Heart right ventricle (tissue), 16 donors: Measurements from ENCODE around the gene KCTD8. TPM values are rescaled to one million over a fixed set of nuclear protein-coding genes. Genes with fewer than 3 reads are reported as not detected.

Experiments used
- ATAC-seq, 8 donors: fragments of 200-7000 bp; cut with Tn5 transposase; one replicate each; pipeline ENCODE4 v1.9.1; 2020; ENCODE audit warnings: mild to moderate bottlenecking in 8 of 8, moderate library complexity in 8 of 8, moderate number of reproducible peaks in 1 of 8
- DNase-seq, 2 donors: peaks; one replicate each; pipeline ENCODE4 v3.0.0-alpha.2; 2020
- H3K27ac ChIP-seq, 10 donors: fragments of 200-600 bp; sonication (generic) in 2 of 10; one replicate each; pipeline versions ENCODE4 v1.5.0 to v1.8.0; 2020 to 2022; ENCODE audit warnings: mild to moderate bottlenecking in 3 of 10
- H3K27me3 ChIP-seq, 7 donors: fragments of 200-600 bp; one replicate each; pipeline ENCODE4 v1.8.0; 2021 to 2022; ENCODE audit warnings: mild to moderate bottlenecking in 2 of 7
- H3K36me3 ChIP-seq, 9 donors: fragments of 200-600 bp; sonication (generic) in 1 of 9; one replicate each; pipeline versions ENCODE4 v1.5.0 to v1.8.0; 2020 to 2022; ENCODE audit warnings: mild to moderate bottlenecking in 2 of 9
- H3K4me1 ChIP-seq, 9 donors: fragments of 200-600 bp; sonication (generic) in 1 of 9; one replicate each; pipeline versions ENCODE4 v1.5.0 to v1.8.0; 2020 to 2022; ENCODE audit warnings: mild to moderate bottlenecking in 4 of 9
- H3K4me3 ChIP-seq, 10 donors: fragments of 200-600 bp; sonication (generic) in 2 of 10; one replicate each; pipeline versions ENCODE4 v1.5.0 to v1.8.0; 2020 to 2022; ENCODE audit warnings: mild to moderate bottlenecking in 7 of 10, moderate library complexity in 2 of 10
- H3K9me3 ChIP-seq, 11 donors: fragments of 200-600 bp in 10 of 11; sonication (generic) in 2 of 11; one replicate each; pipeline versions ENCODE4 v1.5.0 to v1.8.0; 2013 to 2022; ENCODE audit warnings: mild to moderate bottlenecking in 2 of 11, control low read depth in 1 of 11, moderate library complexity in 1 of 11
- CTCF ChIP-seq, 9 donors: fragments of 200-600 bp; sonication (generic) in 2 of 9; IDR thresholded peaks; one replicate each; pipeline versions ENCODE4 v1.5.0 to v1.8.0; 2021 to 2022; ENCODE audit warnings: antibody characterized with exemption in 9 of 9, mild to moderate bottlenecking in 5 of 9, moderate library complexity in 1 of 9
- WGBS, 2 donors: extraction: QIAGEN DNeasy Blood & Tissue Kit; methylation state at CpG; one replicate each; pipeline ENCODE4 v1.1.7; 2013; ENCODE audit warnings: inconsistent platforms in 1 of 2; 5-methylcytosine and 5-hydroxymethylcytosine counted together
- intact Hi-C, 10 donors: fragments of 100-400 bp; cut with DNase I; formaldehyde crosslinking; loops; one replicate each; pipeline versions ENCODE4 v1.11.1 to v1.14.2; 2022
- polyA plus RNA-seq, 2 donors: library from polyadenylated mRNA; stranded (reverse); fragments of 200-250 nt; gene quantifications; one replicate each; pipeline ENCODE4 v1.2.3, GENCODE V29; 2013
- total RNA-seq, 10 donors: library from RNA; stranded (reverse); fragmentation: NEBNext Ultra II Directional in 3 of 10; extraction: Animal tissue kit (Norgen Biotek cat#: 25700) in 3 of 10; gene quantifications; one replicate each; pipeline versions ENCODE4 v1.2.1 to v1.2.4, GENCODE V29; 2021 to 2023
- donor health status: Arrhythmogenic right ventricular cardiomyopathy.
- donor health status: ischemic (EF 13 %, LVEDD 7.1; RV severe dilation, severe dysfunction).
- donor health status: healthy with polysubstance abuse.
- donor health status: DM: no; HTN: yes; CAD: no.
- donor health status: DM: no; HTN: no; CAD: no.
- donor health status: ischemic (EF 25% LVEDD 6.9; RV normal size, moderate dysfunction).
- donor health status: ischemic (EF 25% LVEDD 5.7; RV mildly dilated, moderate dysfunction).
- donor health status: healthy.
- donor health status: DM: yes; HTN: yes; CAD: no.
- donor health status: Ischemic cardiomyopathy.
- donor health status: ischemic (EF 35%, LVEDD 5.7; RV mildly dilated, moderate dysfunction).
- donor health status: nonischemic (EF 11% LVEDD 7.7; RV severe dilation, severe dysfunction).
- donor health status: DM: yes; HTN: yes; CAD: no.
- donor health status: PGD.
- donor health status: ischemic (EF 29% LVEDD 5.4; RV normal size, mild dysfunction).
- donor health status: nonischemic (EF 23%, LVEDD 6.1; RV moderate dilation, normal function).

KCTD8 gene
- total and polyA plus RNA-seq, 12 donors, result 0.03 to 0.39 (median 0.16) TPM; not detected in 4

- 1 to 2% methylated on average over 32 of the region's 32 CpGs for WGBS, 2 donors
- Histone ChIP-seq H3K27me3 (peaks cover 10 to 79% (median 66%) of the 10 kb centered on the region in 7 donors), H3K27ac (no peak overlapping the region), H3K4me3 (peak overlapping the region in 9 of 10 donors; percentile 38 to 58 (median 54)), H3K4me1 (peaks cover 2 to 26% (median 19%) of the 10 kb centered on the region in 9 donors), H3K36me3 (no peaks in the 10 kb centered on the region), H3K9me3 (no peaks in the 10 kb centered on the region)
- TF ChIP-seq CTCF (IDR thresholded peaks at IDR 0.05), result no peak
- ATAC-seq, result peak in 1 of 8 donors; percentile 14
- intact Hi-C loops, result loop anchor here in 1 of 10 donors (10.0 kb wide), 1 partner anchor 178 kb away; no protein-coding TSS in a partner anchor
- no peak for DNase-seq
Observed at GRCh38 chr4:44446801-44447562, 1.6 kb downstream of the KCTD8 start.

- no peak overlapping the region for H3K27ac ChIP-seq
- ATAC-seq (no peak), DNase-seq (no peak)
- H3K4me1 ChIP-seq, result peaks cover 2 to 26% (median 19%) of the 10 kb centered on the region in 9 donors
- no peak for TF ChIP-seq CTCF (IDR thresholded peaks at IDR 0.05)
- WGBS, 2 donors, result 1 to 5% methylated on average over 4 of the region's 4 CpGs
- no peaks in the 10 kb centered on the region for H3K9me3 ChIP-seq
- H3K36me3 ChIP-seq, result no peaks in the 10 kb centered on the region
- H3K27me3 ChIP-seq, result peaks cover 10 to 71% (median 61%) of the 10 kb centered on the region in 7 donors
- peak overlapping the region in 5 of 10 donors; percentile 46 to 58 (median 54) for H3K4me3 ChIP-seq
- intact Hi-C loops, result loop anchor here in 1 of 10 donors (10.0 kb wide), 1 partner anchor 179 kb away; no protein-coding TSS in a partner anchor
Observed at GRCh38 chr4:44446191-44446590, 2.4 kb downstream of the KCTD8 start.

GRCh38 chr4:44438687-44439086, 9.9 kb downstream of the KCTD8 start:
- ATAC-seq (no peak), DNase-seq (no peak)
- Histone ChIP-seq H3K4me1 (no peaks in the 10 kb centered on the region), H3K9me3 (no peaks in the 10 kb centered on the region), H3K27ac (no peak overlapping the region), H3K4me3 (no peak overlapping the region), H3K27me3 (peaks cover 0 to 4% (median 0%) of the 10 kb centered on the region in 7 donors), H3K36me3 (no peaks in the 10 kb centered on the region)
- intact Hi-C loops, result no loop called here
- no peak for TF ChIP-seq CTCF (IDR thresholded peaks at IDR 0.05)

GRCh38 chr4:44434247-44434646, 14.4 kb downstream of the KCTD8 start:
- Histone ChIP-seq H3K27ac (no peak overlapping the region), H3K4me3 (no peak overlapping the region), H3K4me1 (no peaks in the 10 kb centered on the region), H3K9me3 (no peaks in the 10 kb centered on the region), H3K27me3 (peaks cover 0 to 4% (median 0%) of the 10 kb centered on the region in 7 donors), H3K36me3 (no peaks in the 10 kb centered on the region)
- intact Hi-C loops, result no loop called here
- DNase-seq, result no peak
- ATAC-seq, result no peak
- no peak for TF ChIP-seq CTCF (IDR thresholded peaks at IDR 0.05)
- WGBS, 2 donors, result 84 to 88% methylated on average over 2 of the region's 2 CpGs
